GM12873 (cell line): ENCODE measurements around the gene KIF20B.

Experiments
- TF ChIP-seq, protein P1 (sequence below): IDR thresholded peaks from 2 replicates; pipeline ENCODE4 v1.5.1; 2012; ENCODE audit warnings: low read depth, mild to moderate bottlenecking, moderate library complexity, low read length, control low read depth; ENCODE audit not compliant: insufficient read depth; ENCODE audit errors: missing control alignments

Gene KIF20B

DNA sequence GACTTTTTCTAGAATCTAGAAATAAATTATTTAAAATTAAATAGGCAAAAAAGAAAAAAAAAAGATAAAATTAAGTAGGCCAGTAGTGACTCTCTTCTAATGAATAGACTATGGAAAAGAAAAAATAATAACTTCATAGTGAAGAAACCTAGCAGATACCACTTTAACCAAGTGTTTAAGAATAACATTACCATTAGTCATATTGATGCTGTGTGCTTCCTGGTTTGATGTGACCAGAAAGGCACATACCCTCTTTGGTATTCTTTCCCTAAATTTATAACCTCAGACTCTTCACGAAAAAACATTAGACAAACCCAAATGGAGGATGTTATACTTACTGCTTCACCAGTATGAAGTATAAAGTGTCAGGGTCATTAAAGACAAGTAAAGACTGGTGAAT is 42.6 kb downstream of the KIF20B start:
- TF ChIP-seq, protein P1, sequence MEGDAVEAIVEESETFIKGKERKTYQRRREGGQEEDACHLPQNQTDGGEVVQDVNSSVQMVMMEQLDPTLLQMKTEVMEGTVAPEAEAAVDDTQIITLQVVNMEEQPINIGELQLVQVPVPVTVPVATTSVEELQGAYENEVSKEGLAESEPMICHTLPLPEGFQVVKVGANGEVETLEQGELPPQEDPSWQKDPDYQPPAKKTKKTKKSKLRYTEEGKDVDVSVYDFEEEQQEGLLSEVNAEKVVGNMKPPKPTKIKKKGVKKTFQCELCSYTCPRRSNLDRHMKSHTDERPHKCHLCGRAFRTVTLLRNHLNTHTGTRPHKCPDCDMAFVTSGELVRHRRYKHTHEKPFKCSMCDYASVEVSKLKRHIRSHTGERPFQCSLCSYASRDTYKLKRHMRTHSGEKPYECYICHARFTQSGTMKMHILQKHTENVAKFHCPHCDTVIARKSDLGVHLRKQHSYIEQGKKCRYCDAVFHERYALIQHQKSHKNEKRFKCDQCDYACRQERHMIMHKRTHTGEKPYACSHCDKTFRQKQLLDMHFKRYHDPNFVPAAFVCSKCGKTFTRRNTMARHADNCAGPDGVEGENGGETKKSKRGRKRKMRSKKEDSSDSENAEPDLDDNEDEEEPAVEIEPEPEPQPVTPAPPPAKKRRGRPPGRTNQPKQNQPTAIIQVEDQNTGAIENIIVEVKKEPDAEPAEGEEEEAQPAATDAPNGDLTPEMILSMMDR: no peak

DNA sequence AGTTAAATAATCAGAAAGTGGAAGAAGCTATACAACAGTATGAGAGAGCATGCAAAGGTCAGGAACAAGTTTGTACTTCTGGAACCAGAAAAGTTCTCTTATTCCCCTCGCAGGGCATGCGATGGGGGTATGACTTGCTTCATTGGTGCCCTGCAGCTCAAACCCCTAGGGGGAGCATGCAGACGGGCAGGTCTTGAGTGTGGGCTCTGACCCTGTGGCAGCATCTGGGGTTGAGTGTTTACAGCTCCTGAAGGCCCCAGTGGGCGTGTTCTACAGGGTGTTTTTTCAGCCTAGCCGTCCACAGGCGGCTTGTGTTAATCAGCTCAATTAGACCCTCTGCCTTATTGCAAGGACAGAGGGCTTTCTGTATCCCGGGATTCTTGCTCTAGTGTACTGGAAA is 44.5 kb downstream of the KIF20B start:
- TF ChIP-seq, protein P1: no peak

DNA sequence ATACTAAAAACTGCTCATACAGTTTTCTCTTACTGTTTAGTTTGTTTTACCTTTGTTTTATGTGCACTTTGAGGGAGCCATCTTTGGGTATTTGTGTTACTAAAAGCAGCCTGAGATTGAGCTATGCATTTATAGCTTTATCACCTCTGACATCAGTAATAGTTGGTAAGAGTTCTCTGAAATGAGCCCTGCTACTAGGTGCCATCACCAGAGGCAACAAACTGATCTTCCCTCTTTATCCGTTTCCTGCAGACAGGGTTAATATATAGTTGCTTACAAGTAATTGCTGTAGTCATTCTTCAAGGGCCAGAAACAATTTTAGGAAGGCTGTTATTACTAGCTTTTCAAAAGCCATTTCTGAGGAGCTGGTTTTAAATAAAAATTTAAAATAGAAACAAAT is 49.1 kb downstream of the KIF20B start:
- TF ChIP-seq, protein P1: no peak

DNA sequence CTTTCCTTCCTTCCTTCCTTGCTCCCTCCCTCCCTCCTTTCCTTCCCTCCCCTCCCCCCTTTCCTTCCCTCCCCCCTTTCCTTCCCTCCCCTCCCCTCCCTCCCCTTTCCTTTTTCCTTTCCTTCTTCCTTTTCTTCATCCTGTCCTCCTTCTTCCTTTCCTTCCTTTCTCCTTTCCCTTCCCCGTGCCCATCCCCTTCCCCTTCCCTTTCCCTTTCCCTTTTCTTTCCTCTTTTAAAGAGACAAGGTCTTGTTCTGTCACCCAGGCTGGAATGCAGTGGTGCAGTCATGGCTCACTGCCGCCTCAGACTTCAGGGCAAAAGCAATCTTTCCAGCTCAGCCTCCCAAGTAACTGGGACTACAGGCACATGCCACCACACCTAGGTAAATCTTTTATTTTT is 54.0 kb downstream of the KIF20B start:
- TF ChIP-seq, protein P1: no peak

DNA sequence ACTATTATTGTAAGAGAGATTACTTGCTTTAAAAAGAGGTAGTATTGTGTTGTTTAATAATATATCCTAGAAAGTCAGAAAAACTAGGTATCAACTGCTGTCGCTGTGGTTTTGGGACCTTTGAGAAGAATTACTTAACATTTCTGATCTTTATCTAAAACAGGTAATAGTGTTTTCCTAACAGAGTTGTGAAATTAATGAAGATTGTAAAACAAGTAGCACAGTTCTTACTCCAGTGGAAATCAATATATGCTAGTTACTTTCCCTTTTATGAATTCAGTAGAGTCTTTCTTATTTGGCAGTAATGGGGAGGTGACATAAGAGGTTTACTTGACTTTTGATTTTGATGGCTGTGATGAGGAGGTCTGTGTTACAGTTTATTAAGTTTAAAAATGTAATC is 58.1 kb downstream of the KIF20B start:
- TF ChIP-seq, protein P1: no peak

DNA sequence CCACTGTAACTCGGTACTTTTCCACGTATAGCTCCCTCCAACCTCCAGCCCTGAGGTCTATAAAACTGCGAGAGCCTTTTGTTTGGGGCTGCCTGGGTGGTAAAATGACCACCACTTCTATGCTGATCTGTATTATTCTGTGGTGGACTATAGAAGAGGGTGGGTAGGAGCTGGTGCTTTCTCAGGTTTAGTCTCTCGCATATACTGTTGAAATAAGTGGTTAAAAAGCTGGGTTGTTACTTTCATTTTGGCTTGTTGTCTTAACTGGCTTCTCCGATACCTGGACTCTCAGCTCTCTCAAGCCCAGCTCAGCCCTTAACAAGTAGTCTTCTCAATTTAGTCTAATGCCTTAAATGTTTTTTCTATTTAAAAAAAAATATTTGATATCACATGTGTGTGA is 70.3 kb downstream of the KIF20B start:
- TF ChIP-seq, protein P1: no peak

DNA sequence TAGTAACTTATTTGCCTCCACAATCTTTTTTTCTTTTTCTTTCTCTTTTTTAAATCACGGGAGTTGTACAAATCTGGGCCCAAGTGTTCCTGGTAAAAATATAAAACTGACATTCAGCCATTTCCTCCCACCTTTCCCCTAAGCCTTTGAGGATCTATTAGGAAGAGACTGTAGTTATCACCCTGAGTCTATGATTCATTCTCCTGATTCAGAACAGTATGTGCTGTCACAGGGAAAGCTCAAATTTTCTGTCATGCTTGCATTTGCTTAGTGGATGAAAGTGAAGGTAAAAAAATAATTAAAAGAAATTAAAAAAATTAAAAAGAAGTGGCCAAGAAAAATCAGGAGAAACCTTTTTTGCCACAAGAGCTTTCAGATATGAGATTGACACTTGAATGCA is 71.7 kb downstream of the KIF20B start:
- TF ChIP-seq, protein P1: no peak
